PC-3 (cell line): ENCODE results near the gene CNTN4.
"Not testable (repeated sequence)": the region's sequence is repeated elsewhere in the genome, so short reads cannot be mapped to it uniquely, and the experiment has no call there.

Experiments used
- CTCF ChIP-seq: fragments of 300-600 bp; sonication (generic); conservative IDR thresholded peaks from 2 replicates; pipeline ENCODE4 v1.5.1; 2017; ENCODE audit warnings: antibody characterized with exemption, low read depth, mild to moderate bottlenecking, low read length
- EZH2 ChIP-seq: fragments of 300-600 bp; sonication (generic); IDR thresholded peaks from one replicate; pipeline ENCODE4 v1.6.1; 2017; ENCODE audit warnings: antibody characterized with exemption, mild to moderate bottlenecking, low read length; ENCODE audit not compliant: unreplicated experiment
- EZH2phosphoT487 ChIP-seq: fragments of 300-600 bp; sonication (generic); IDR thresholded peaks from 2 replicates; pipeline ENCODE4 v1.6.1; 2018; ENCODE audit warnings: mild to moderate bottlenecking, antibody characterized with exemption, low read length, borderline replicate concordance

DNA sequence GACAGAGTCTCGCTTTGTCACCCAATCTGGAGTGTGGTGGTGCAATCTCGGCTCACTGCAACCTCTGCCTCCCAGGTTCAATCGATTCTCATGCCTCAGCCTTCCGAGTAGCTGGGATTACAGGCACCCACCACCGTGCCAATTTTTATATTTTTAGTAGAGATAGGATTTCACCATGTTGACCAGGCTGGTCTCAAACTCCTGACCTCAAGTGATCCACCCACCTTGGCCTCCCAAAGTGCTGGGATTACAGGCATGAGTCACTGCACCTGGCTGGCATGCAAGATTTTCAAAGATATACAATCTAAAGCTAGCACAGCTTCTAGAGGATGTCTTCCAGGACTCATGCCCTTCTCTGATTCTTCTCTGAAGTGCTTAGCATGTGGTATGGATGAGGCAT is 722.3 kb downstream of the CNTN4 start:
- TF ChIP-seq CTCF, EZH2, EZH2phosphoT487: not testable (repeated sequence)
